GM18511 (cell line): ENCODE measurements around the gene IGSF22.

Experiments
- ATAC-seq: cut with Tn5 transposase; IDR thresholded peaks from one replicate; pipeline ENCODE4 v1.9.1; 2021; ENCODE audit warnings: mild to moderate bottlenecking, moderate library complexity; ENCODE audit not compliant: unreplicated experiment

The IGSF22 gene

GRCh38 chr11:18745251-18745650 is 19.3 kb upstream of the IGSF22 start:
- ATAC-seq, result no peak

DNA sequence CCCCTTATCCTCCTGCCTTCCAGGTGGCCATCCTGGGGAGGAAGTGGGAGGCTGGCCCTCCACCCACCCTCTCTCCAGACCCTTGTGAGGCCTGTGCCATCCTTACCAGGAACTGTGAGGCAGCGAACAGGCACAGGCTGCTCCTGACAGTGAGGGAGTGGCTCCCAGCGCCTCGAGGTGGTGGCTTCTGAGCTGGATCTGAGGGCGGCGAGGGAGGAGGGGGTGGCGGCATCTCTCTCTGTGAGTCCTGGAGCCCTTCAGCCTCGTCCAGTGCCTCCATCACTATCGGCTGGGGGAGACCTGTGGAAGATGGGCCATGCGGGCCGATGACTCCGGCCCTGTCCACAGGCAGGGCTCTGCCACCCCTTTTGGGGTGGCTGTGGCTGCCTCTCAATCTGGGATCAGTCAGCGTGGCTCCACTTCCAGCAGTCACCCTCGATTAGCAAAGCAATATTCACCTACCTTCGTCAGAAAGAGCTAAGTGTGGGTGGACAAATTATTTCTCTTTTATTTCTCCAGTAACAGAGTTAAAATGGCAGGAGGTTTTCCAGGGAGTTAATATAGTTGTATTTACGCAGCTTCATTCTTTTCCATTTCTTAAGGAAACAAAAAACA is 18.0 kb upstream of the IGSF22 start:
- ATAC-seq, result no peak

GRCh38 chr11:18743365-18743764 is 17.4 kb upstream of the IGSF22 start:
- ATAC-seq, result no peak

DNA sequence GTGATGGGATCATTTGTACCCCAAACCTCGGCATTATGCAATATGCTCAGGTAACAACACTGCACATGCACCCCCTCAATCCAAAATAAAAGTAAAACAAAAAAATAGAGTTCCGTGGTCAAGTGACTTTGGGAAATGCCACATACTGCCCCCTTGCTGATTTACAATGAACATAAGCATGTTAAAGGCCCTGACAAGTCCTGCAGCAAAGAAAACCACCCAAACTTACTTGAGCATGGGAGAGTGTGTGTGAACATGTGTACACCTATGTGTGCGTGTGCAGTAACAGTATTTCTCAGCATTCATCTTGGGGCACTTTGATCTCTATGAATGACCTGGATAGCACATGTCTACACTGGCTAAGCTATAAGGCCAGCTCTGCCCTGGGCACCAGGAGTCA is 15.8 kb upstream of the IGSF22 start:
- ATAC-seq, result no peak

- no peak for ATAC-seq
Measured at GRCh38 chr11:18739685-18740084, 13.7 kb upstream of the IGSF22 start.

DNA sequence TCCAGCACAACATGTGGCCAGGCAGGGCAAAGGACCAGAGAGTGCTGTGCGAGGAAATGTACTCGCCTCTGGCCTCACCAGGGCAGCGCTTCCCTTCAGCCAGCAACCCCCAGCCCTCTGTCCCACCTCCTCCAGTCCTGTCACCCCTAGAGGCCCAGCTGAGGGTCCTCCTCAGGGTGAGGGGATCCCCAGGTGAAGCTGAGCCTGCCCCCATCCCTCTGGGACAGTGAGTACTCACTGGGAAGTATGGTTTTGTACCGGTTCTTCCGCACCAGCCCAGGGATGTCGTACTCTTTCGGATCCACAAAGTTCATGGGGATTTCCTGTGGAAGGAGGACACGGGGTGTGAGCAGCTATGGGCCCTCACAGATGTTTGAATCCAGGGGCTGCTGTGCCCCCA is 11.7 kb upstream of the IGSF22 start:
- no peak for ATAC-seq

- no peak for ATAC-seq
Measured at GRCh38 chr11:18736590-18737148, 10.7 kb upstream of the IGSF22 start.

GRCh38 chr11:18733202-18733601 is 7.2 kb upstream of the IGSF22 start:
- no peak for ATAC-seq

DNA sequence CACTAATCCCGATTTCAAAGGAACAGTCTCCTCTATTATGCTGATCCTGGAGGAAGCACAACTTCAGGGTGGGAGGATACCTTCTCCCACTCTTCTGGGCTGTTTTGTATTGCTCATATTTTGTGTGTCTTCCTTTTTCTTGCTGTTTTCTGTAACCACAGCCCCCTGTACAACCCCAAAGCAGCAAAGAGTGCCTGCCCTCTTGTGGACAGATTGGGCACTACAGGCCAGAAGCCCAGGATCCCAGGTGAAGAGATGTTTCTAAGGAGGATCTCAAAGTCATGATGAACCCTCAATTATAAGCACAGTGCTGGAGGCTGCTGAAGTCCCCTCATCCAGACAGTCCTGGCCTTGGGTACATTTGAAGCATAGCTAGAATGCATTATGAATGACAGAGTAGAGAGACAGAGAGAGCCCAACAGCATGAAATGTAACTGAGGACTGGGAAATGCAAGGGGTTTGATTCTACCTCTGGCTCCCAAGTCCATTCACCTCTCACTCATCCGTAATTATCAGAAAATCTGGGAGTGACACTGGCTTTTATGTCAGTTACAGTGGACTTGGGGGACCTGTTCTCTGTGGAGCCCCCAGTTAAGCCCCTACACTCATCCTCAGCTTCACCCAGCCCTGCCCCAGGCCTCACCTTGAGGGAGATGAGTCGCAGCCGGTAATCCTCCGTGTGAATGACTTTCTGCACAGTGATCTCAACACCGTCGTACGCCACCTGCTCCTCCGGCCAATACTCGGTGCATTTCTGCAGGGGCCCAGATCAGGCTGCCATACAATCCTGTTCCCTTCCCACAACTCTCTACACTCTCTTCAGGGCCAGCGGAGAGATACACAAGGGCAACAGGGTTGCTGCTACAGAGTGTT is 6.2 kb upstream of the IGSF22 start:
- ATAC-seq, result peak; percentile 73

GRCh38 chr11:18731441-18731840 is 5.5 kb upstream of the IGSF22 start:
- peak; percentile 48 for ATAC-seq

GRCh38 chr11:18730020-18730419 is 4.0 kb upstream of the IGSF22 start:
- ATAC-seq, result no peak

- ATAC-seq, result no peak
Measured at GRCh38 chr11:18729426-18729825, 3.4 kb upstream of the IGSF22 start.

DNA sequence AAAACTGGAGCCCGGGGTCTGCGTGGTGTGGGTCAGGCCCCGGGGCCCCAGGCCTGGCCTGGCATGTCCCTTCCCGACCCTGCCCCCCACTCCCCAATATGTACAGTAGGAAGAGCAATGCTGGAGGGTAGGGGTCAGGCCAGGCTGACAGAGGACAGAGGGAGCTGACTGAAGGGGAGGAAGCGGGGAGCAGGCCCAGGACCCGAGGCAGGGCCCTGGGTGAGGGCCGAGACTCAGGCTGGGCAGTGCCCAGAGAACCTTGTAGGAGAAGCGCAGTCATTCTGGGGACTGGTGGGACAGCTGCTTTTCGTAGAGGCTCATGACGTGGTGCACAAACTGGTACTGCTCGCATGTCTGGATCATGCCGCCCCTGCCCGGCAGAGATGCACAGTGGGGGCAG is 2.7 kb upstream of the IGSF22 start:
- ATAC-seq, result no peak

DNA sequence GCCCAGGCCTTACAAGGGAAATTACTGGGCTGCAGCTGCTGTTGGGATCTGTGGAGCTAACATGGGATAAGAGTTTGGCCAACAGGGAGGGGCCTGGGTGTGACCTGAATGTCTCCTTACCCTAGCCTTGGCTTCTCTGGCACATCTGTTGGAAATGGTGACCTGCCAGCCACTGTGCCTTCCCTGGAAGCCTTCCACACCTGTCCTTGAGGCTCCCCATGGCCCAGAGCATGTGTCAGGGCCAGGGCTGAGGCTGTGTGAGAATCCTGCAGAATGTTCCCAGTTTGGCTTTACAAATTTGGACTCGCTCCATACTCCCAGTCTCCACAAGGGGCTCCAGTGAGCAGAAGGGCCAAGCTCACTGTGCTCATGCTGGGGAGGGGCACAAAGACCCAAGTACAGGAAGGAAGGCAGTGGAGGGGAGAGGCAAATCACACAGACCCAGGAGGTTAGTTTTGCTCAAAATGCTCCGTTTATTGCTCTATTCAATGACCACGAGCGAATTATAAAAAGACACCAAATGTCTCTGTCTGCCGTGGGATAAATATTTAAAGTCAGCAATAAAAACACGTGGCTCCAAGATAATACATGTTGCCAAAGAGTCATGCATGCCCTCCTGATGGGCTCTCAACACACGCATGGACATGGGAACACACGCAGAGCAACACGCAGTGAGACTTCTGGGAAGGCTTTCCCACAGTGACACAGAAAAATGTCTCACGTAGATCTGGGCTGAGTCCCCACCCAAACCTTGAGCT is 1.7 kb upstream of the IGSF22 start:
- ATAC-seq, result peak; percentile 53

- no peak for ATAC-seq
Measured at GRCh38 chr11:18723991-18724390, 2.0 kb downstream of the IGSF22 start.

DNA sequence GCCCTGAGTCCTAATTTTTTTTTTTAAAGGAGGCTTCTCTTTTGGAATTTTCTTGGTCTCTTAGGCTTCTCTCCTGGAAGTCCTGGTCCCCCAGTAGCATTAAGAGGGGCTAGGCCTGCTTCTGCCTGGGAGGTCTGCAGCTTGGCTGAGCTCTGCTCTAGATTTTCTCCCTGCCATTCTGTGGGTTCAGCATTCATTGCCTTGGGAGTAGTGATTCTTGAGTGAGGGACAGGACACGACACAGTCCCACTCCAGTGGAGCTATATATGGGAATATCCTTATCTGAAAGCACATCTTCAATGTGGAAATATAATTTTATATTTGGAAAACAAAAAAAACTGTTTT is 3.7 kb downstream of the IGSF22 start:
- ATAC-seq, result peak; percentile 13

- ATAC-seq, result peak; percentile 75
Measured at GRCh38 chr11:18721561-18722292, 4.3 kb downstream of the IGSF22 start.

- ATAC-seq, result peak; percentile 70
Measured at GRCh38 chr11:18720808-18721560, 5.0 kb downstream of the IGSF22 start.

DNA sequence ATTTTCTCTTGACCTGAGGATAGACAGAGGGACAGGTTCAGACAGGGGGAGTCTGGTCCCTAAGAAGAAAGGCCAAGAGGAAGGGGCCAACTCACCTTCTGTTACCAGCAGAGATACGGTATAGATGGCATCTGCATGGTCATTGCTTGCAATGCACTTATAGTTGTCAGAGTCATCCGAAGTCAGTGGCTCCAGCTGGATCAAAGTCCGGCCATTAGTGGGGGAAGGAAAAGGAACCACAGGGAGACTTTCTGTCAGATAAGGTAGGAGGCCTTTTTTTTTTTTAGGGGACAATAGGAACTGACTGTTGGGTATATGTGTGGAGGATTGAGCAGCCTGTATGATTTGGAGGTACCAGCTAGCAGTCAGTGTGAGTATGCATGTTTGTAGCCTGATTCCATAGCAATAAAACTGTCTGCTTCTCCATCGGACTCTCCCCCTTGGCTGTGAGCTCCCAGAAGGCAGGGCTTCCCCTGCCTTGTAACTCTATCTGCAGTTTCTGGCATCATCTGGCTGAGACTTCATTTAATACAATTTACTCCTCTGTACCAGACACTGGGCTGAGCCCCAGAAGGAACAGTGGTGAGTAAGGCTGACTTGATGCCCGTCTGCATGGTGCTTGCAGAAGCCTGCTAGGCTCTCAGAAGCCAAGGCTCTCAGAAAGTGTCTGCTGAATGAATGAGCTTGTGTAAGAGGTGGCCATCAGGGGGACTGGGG is 5.7 kb downstream of the IGSF22 start:
- ATAC-seq, result no peak
